IMR-90 (cell line): Measurements from ENCODE around the gene EML4.

Experiments
- BHLHE40 ChIP-seq: fragments of 150-350 bp; IDR thresholded peaks from 2 replicates; pipeline ENCODE4 v1.6.1; 2016; ENCODE audit warnings: mild to moderate bottlenecking, low read depth, low read length
- CEBPB ChIP-seq: IDR thresholded peaks from 2 replicates; pipeline ENCODE4 v1.6.1; 2012; ENCODE audit warnings: low read depth, low read length, improper control_type of control experiment
- CTCF ChIP-seq: conservative IDR thresholded peaks from 2 replicates; pipeline ENCODE4 v1.5.1; 2012; ENCODE audit warnings: mild to moderate bottlenecking, low read depth, low read length, improper control_type of control experiment
- POLR2A ChIP-seq: IDR thresholded peaks from 2 replicates; pipeline ENCODE4 v1.6.1; 2012; ENCODE audit warnings: mild to moderate bottlenecking, low read depth, low read length
- RAD21 ChIP-seq: IDR thresholded peaks from 2 replicates; pipeline ENCODE4 v1.6.1; 2012; ENCODE audit warnings: low read length, improper control_type of control experiment
- RFX5 ChIP-seq: IDR thresholded peaks from 2 replicates; pipeline ENCODE4 v1.8.0; 2012; ENCODE audit warnings: low read depth, mild to moderate bottlenecking, low read length, moderate library complexity

- no peak for TF ChIP-seq CTCF
- TF ChIP-seq RAD21, result no peak
- no peak for TF ChIP-seq POLR2A
- no peak for TF ChIP-seq CEBPB
- no peak for TF ChIP-seq RFX5
- no peak for TF ChIP-seq BHLHE40
Measured at GRCh38 chr2:42342795-42343241, 173.7 kb downstream of the EML4 start.
